NCI-H1694 treated with DMSO at 0.1 percent for 48 hours (cell line): ENCODE data around the gene SEMA4B.
"Not testable (repeated sequence)": the region's sequence is repeated elsewhere in the genome, so short reads cannot be mapped to it uniquely, and the experiment has no call there.

Experiments used
- DNase-seq: peaks from one replicate; lab custom pipeline; 2025; lab: John Stamatoyannopoulos, UW

The SEMA4B gene

DNA sequence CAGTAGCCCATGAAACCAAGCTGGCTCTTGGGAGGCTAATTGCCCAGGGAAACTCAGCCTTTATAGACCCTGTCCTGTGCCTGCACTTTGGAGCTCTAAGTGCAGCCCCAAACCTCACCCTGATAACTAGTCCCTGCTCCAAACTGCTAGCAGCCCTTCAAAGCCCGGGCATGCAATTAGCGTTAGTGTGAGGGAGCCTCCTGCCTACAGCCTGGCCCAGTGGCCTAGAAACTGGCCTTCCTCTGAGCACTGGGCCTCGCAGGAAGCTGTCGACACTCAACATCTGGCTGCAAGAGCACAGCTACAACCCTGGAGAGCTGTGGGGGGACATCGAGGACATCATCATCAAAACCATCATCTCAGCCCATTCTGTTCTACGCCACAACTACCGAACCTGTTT is 56.6 kb downstream of the SEMA4B start:
- DNase-seq: no peak

DNA sequence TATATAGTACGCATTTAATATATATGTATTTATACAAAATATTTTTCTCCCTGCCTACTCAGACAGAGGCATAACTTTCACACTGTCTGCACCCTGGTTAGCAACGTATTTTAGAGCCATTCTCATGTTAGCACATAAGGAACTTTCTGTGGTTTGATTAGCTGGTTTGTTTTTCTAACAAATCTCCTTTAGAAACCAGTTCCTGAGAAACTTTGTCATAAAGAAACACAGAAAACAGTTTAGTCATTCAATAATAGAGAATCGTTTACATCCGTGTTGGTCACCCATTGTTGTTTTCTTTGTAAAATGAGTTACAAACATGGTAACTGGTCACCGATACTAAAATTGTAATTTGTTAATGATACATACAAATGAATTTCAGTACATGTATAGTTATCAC is 58.4 kb downstream of the SEMA4B start:
- no peak for DNase-seq

DNA sequence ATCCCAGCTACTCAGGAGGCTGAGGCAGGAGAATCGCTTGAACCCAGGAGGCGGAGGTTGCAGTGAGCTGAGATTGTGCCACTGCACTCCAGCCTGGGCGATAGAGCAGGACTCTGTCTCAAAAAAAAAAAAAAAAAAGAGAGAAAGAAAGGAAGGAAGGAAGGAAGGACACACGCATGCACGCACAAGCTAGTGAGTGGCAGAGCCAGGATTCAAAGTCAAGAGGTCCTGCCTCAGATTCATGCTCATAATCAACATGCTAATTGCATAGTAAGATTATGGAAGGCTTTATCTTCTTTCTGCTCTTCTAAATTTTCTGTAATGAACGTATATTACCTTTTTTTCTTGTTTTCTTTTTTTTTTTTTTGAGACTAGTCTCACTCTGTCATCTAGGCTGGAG is 59.6 kb downstream of the SEMA4B start:
- not testable (repeated sequence) for DNase-seq

DNA sequence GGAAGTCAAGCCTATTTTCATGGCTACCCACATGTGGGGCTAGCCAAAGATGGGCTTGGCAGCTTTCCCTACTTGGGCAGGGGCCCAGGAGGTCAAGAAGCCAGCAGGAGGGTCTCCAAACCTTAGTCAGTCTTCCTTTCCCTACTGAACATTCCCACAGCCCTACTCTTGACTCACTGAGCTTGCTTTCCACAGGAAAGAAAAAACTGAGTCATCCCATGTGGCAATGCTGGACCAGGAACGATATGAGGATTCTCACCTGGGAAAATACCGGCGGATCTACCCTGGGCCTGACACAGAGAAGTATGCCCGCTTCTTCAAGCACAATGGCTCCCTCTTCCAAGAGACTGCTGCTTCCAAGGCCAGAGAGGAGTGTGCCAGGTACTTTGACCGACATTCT is 60.7 kb downstream of the SEMA4B start:
- DNase-seq: no peak

DNA sequence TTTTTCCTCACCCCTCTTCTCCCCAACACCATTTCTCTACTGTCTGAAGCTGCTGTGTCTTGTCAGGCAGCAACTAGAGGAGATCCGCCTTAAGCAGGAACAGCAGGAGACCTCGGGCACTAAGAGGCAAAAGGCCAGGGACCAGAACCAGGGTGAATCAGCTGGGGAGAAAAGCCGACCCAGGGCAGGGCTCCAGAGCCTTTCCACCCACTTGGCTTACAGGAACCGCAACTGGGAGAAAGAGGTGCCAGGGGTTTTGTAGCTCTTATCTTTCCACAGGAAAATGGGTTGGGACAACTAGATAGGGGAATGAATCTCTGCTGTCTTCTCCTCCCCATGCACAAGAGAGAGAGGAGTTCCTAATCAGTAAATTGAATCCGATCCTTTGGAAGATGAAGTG is 61.3 kb downstream of the SEMA4B start:
- no peak for DNase-seq

DNA sequence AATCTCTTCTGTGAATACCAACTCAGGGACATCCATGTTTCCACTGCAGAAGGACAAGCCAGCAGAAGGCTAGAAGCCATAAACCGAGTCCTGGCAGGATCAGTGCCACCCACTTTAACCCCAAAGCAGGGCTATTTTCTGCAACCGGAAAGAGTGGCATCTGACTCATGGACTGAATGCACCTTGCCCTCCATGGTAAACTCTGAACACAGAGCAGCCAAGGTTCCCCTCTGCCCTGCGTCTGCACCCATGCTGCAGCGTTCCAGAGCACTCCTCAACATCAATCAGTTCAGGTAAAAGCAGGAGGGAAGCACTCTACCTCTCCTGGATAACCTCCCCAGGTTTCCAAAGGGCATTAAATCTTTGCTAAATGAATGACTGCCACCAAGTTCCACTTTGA is 63.5 kb downstream of the SEMA4B start:
- DNase-seq: no peak

DNA sequence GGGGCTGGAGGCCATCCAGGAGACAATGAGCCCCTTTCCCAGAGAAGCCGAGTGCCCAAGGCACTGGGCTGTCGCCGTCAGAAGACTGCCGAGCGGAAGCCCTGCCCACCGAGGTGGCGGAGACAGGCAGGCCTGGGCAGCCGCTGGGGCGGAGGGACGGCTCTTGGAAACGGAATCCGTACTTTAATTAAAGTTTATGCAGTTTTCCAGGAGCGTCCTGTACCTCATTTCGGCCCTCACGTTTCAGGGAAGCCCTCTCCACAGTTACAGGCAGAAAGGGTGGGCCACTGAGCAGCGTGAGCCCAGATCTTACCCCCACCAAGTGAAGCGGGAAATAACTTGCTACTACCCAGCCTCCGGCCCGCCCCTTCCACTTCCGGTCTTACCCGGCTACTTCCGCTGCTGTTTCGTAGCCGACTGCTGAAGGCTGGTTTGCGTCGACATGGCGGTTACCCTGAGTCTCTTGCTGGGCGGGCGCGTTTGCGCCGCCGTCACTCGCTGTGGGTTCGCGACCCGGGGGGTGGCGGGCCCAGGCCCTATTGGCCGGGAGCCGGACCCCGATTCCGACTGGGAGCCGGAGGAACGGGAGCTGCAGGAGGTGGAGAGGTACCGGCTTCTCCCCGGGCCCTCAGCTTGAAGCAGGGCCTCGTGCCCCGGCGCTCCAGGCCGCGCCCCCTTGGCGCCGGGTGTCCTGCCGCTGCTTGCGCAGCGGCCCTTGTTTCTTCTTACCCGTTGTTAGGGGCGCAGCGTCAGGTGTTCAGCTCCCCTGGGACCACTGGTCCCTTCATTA is 64.3 kb downstream of the SEMA4B start, which contains the start of gene NGRN:
Gene NGRN (plus strand): TSS at position 402 of the 790 bp plus-strand sequence. CDS start 41 bp downstream, at position 443.
- peak; percentile 65 for DNase-seq

DNA sequence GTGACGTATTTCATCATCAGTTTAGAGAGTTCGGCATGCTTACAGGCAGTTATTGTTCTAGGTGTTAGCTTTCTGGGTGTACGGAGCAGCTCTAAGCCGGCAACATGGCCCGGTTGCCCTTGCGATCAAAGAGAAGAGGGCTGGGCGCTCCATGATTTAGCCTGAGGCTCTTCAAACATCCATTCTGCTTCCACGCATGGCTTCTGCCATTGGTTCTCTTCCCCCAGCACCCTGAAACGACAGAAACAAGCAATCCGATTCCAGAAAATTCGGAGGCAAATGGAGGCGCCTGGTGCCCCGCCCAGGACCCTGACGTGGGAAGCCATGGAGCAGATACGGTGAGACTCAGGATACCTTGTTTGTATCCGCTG is 64.9 kb downstream of the SEMA4B start:
- DNase-seq: no peak

DNA sequence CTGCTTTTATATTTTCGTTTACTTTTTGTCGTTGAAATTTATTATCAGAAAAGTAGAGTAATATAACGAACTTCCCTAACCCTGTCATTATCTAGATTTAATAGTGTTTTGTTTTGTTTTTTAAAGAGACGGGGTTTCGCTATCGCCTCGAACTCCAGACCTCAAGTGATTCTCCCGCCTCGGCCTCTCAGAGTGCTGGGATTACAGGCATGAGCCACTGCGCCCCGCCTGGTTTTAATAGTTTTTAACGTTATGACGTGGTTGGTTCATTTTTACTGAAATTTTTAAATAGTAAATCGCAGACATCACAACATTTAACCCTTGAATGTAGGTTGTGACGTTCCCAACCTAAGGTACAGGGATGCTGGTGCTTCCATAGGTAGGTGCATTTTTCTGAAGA is 65.4 kb downstream of the SEMA4B start:
- no peak for DNase-seq

DNA sequence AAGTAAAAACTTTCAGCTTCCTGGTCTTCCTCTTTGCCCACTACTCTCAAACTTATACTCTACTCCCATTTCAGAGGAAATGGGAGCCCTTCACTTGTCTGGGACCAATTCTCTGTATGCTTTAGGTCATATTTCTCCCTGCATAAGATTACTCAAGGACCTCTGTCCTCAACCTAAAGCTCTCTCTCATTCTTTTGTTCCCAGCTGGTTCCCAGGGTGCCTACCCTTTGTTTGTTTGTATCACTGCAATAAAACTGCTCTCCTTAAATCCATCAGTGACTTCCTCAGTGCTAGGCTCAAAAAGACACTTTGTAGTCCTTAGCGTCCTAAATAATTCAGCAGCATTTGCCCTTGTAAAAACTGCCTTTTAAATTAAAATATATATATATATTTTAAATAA is 67.3 kb downstream of the SEMA4B start:
- no peak for DNase-seq

DNA sequence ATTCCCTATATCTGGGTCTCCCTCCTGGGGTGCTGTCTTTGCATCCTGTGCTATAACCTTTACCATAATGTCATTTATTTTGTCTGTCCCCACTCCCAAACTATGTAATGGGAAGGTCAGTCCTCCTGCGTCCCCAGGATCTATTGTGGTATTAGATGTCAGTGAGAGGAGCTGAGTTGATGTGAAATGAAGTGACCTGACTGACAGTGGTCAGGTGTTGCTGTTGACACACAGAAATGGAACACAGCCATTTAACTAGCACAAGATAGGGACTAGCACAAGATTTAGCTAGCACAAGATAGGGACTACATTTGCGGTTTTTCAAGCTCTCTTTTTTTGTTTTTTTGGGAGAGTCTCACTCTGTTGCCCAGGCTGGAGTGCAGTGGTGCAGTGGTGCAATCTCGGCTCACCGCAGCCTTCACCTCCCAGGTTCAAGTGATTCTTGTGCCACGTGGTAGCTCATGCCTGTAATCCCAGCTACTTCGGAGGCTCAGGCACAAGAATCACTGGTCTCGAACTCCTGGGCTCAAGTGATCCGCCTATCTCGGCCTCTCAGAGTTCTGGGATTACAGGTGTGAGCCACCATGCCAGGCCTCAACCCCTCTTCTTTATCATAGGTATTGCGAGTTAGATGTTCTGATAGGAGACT is 69.5 kb downstream of the SEMA4B start:
- DNase-seq: no peak

DNA sequence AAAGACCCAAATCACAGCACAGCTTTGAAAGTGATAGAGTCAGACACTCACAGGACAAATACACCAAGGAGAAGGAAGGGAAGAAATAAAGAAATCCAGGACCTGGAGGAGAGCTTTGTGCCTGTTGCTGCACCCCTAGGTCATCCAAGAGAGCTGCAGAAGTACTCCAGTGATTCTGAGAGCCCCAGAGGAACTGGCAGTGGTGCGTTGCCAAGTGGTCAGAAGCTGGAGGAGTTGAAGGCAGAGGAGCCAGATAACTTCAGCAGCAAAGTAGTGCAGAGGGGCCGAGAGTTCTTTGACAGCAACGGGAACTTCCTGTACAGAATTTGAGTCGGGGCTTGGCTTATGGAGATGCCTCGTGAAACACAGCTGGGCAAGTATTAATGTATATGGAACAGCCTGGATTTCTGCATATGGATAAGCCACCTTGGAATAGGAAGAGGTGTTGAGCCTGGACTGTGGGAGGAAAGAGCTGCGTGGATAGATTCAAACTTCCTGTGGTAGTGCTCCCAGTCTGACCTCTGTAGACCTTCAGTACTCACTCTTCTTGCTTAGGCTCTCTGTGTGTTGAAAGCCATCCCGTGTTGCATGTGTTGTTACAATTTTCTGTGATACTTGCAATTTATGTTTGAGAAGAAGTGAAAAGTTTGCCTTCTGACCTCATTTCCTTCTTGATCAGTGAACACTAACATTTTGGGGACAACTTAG is 70.5 kb downstream of the SEMA4B start:
- DNase-seq: no peak

DNA sequence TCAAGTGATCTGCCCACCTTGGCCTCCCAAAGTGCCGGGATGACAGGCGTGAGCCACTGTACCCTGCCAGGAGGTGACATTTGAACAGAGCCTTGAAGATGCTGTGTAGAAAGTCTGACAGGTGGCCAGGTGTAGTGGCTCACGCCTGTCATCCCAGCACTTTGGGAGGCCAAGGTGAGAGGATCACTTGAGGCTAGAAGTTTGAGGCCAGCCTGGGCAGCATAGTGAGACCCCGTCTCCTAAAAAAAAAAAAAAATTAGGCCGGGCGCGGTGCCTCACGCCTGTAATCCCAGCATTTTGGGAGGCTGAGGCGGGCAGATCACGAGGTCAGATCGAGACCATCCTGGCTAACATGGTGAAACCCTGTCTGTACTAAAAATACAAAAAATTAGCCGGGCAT is 77.3 kb downstream of the SEMA4B start:
- not testable (repeated sequence) for DNase-seq
